HEK293T (cell line): ENCODE data around the gene DNAJC11.

Experiments
- CTCF ChIA-PET: fragments of 350-600 bp; formaldehyde crosslinking; extraction: SDS; loops from one replicate; lab custom pipeline; 2021; ENCODE audit warnings: antibody characterized with exemption, inconsistent platforms; lab: Yijun Ruan, JAX
- POLR2A ChIA-PET: fragments of 350-600 bp; formaldehyde crosslinking; extraction: SDS; loops from one replicate; lab custom pipeline; 2020; ENCODE audit warnings: antibody characterized with exemption, inconsistent platforms; lab: Yijun Ruan, JAX
- DNase-seq: peaks from one replicate; pipeline ENCODE4 v3.0.0; 2012; ENCODE audit warnings: mixed read lengths; ENCODE audit errors: extremely low spot score
- ARNT ChIP-seq: fragments of 450-650 bp; IDR thresholded peaks from 2 replicates; pipeline ENCODE4 v1.6.1; 2017; ENCODE audit warnings: mild to moderate bottlenecking
- BHLHE40 ChIP-seq: fragments of 450-650 bp; IDR thresholded peaks from 2 replicates; pipeline ENCODE4 v1.6.1; 2016; ENCODE audit warnings: mild to moderate bottlenecking, moderate library complexity, borderline replicate concordance
- CTBP1 ChIP-seq: fragments of 450-650 bp; IDR thresholded peaks from 2 replicates; pipeline ENCODE4 v1.6.1; 2016; ENCODE audit warnings: borderline replicate concordance
- ELF4 ChIP-seq: fragments of 450-650 bp; IDR thresholded peaks from 2 replicates; pipeline ENCODE4 v1.6.1; 2017; ENCODE audit warnings: antibody characterized with exemption
- FOXA1 ChIP-seq: fragments of 450-650 bp; IDR thresholded peaks from 2 replicates; pipeline ENCODE4 v1.6.1; 2016; ENCODE audit warnings: mild to moderate bottlenecking
- FOXK2 ChIP-seq: fragments of 450-650 bp; IDR thresholded peaks from 2 replicates; pipeline ENCODE4 v1.6.1; 2016; ENCODE audit warnings: mild to moderate bottlenecking
- FOXM1 ChIP-seq: fragments of 450-650 bp; IDR thresholded peaks from 2 replicates; pipeline ENCODE4 v1.6.1; 2017; ENCODE audit warnings: mild to moderate bottlenecking, borderline replicate concordance
- HDGF ChIP-seq: fragments of 450-650 bp; IDR thresholded peaks from 2 replicates; pipeline ENCODE4 v1.6.1; 2017; ENCODE audit warnings: antibody characterized with exemption, borderline replicate concordance
- L3MBTL2 ChIP-seq: fragments of 450-650 bp; conservative IDR thresholded peaks from 2 replicates; pipeline ENCODE4 v1.6.1; 2016; ENCODE audit warnings: mild to moderate bottlenecking
- LEF1 ChIP-seq: fragments of 450-650 bp; IDR thresholded peaks from 2 replicates; pipeline ENCODE4 v1.6.1; 2017; ENCODE audit warnings: mild to moderate bottlenecking, borderline replicate concordance
- NFRKB ChIP-seq: fragments of 450-650 bp; IDR thresholded peaks from 2 replicates; pipeline ENCODE4 v1.6.1; 2016; ENCODE audit warnings: mild to moderate bottlenecking, moderate library complexity
- PKNOX1 ChIP-seq: fragments of 450-650 bp; IDR thresholded peaks from 2 replicates; pipeline ENCODE4 v1.6.1; 2016
- SP1 ChIP-seq: fragments of 450-650 bp; IDR thresholded peaks from 2 replicates; pipeline ENCODE4 v1.6.1; 2017
- SUZ12 ChIP-seq: fragments of 450-650 bp; IDR thresholded peaks from 2 replicates; pipeline ENCODE4 v1.6.1; 2016; ENCODE audit warnings: mild to moderate bottlenecking
- TARDBP ChIP-seq: fragments of 450-650 bp; IDR thresholded peaks from 2 replicates; pipeline ENCODE4 v1.6.1; 2016
- ZNF384 ChIP-seq: fragments of 450-650 bp; IDR thresholded peaks from 2 replicates; pipeline ENCODE4 v1.6.1; 2016

The DNAJC11 gene

GRCh38 chr1:6692956-6693355, 8.7 kb downstream of the DNAJC11 start:
- TF ChIP-seq ZNF384 (no peak), BHLHE40 (no peak), NFRKB (no peak), ARNT (no peak), FOXA1 (no peak), ELF4 (no peak), SUZ12 (no peak), TARDBP (no peak), CTBP1 (no peak), LEF1 (no peak)
- CTCF ChIA-PET: no interaction called here
- POLR2A ChIA-PET: no interaction called here
- no peak for DNase-seq

- POLR2A ChIA-PET: interaction anchor here (1.0 to 1.6 kb wide), 2 partner anchors 9 to 10 kb away, joined by 3 to 4 read pairs; partner anchors contain the start of gene DNAJC11
- no peak for DNase-seq
- CTCF ChIA-PET: no interaction called here
- TF ChIP-seq CTBP1 (no peak), L3MBTL2 (no peak), BHLHE40 (no peak), LEF1 (no peak), SP1 (no peak), FOXA1 (no peak)
Observed at GRCh38 chr1:6691507-6691906, 10.1 kb downstream of the DNAJC11 start.

GRCh38 chr1:6690186-6690585, 11.4 kb downstream of the DNAJC11 start:
- POLR2A ChIA-PET: no interaction called here
- no peak for DNase-seq
- CTCF ChIA-PET: interaction anchor here (0.8 to 1.1 kb wide), 2 partner anchors 11 to 188 kb away, joined by 3 to 4 read pairs; partner anchors contain the start of gene DNAJC11
- no peak for TF ChIP-seq FOXA1
- TF ChIP-seq FOXK2: no peak
- no peak for TF ChIP-seq HDGF
- TF ChIP-seq SP1: no peak
- no peak for TF ChIP-seq BHLHE40
- no peak for TF ChIP-seq L3MBTL2
- no peak for TF ChIP-seq FOXM1
- TF ChIP-seq PKNOX1: no peak
- no peak for TF ChIP-seq ARNT
- TF ChIP-seq LEF1: no peak
- TF ChIP-seq ZNF384: no peak
- TF ChIP-seq NFRKB: no peak

- TF ChIP-seq FOXK2 (no peak), SUZ12 (no peak), NFRKB (no peak), ZNF384 (no peak), CTBP1 (no peak), PKNOX1 (no peak)
- CTCF ChIA-PET: no interaction called here
- POLR2A ChIA-PET: no interaction called here
Observed at GRCh38 chr1:6688757-6689156, 12.9 kb downstream of the DNAJC11 start.

GRCh38 chr1:6688001-6688400, 13.6 kb downstream of the DNAJC11 start:
- no peak for DNase-seq
- CTCF ChIA-PET: no interaction called here
- POLR2A ChIA-PET: no interaction called here
- TF ChIP-seq HDGF (no peak), LEF1 (no peak), TARDBP (no peak), SUZ12 (no peak), CTBP1 (no peak), L3MBTL2 (no peak)

More at GRCh38 chr1:6688757-6689156, 12.9 kb downstream of the DNAJC11 start:
- DNase-seq: no peak

- TF ChIP-seq L3MBTL2 (no peak), FOXK2 (no peak), BHLHE40 (no peak), FOXM1 (no peak), SUZ12 (no peak), ZNF384 (no peak), SP1 (no peak)
- CTCF ChIA-PET: interaction anchor here (1.7 kb wide), 1 partner anchor 15 kb away, joined by 3 read pairs; the partner anchor contains the start of gene DNAJC11
- no peak for DNase-seq
- POLR2A ChIA-PET: no interaction called here
Observed at GRCh38 chr1:6686294-6686693, 15.3 kb downstream of the DNAJC11 start.

GRCh38 chr1:6685381-6685780, 16.2 kb downstream of the DNAJC11 start:
- TF ChIP-seq SP1 (no peak), ARNT (no peak), BHLHE40 (no peak), FOXK2 (no peak), ELF4 (no peak), TARDBP (no peak), PKNOX1 (no peak; the same call in 1 of the 2 replicates), FOXA1 (no peak), NFRKB (no peak), LEF1 (no peak), FOXM1 (no peak), SUZ12 (no peak), HDGF (no peak), ZNF384 (no peak), L3MBTL2 (no peak), CTBP1 (no peak)
- no peak for DNase-seq
- POLR2A ChIA-PET: no interaction called here
- CTCF ChIA-PET: interaction anchor here (1.7 kb wide), 1 partner anchor 16 kb away, joined by 3 read pairs; the partner anchor contains the start of gene DNAJC11
